DOHH2 (cell line): ENCODE data around the gene HDC.

Source experiments
- CTCF ChIP-seq: fragments of 200-600 bp; sonication (generic); IDR thresholded peaks from one replicate; pipeline ENCODE4 v1.5.1; 2014; ENCODE audit warnings: antibody characterized with exemption, mild to moderate bottlenecking, low read depth, low read length; ENCODE audit not compliant: poor library complexity, severe bottlenecking
- EZH2phosphoT487 ChIP-seq: fragments of 200-600 bp; sonication (generic); IDR thresholded peaks from 2 replicates; pipeline ENCODE4 v1.6.1; 2017; ENCODE audit warnings: borderline replicate concordance, mild to moderate bottlenecking, antibody characterized with exemption, low read length, moderate library complexity, mixed read lengths

GRCh38 chr15:50231761-50232160 lies 33.8 kb downstream of the HDC start:
- no peak for TF ChIP-seq CTCF
- TF ChIP-seq EZH2phosphoT487: no peak
